Urinary bladder (tissue), 4 donors: Measurements from ENCODE around the gene GPBP1L1. TPM values are rescaled to one million over a fixed set of nuclear protein-coding genes. Genes with fewer than 3 reads are reported as not detected.
A peak's percentile ranks its signal among the peaks of the same experiment; 100 is the strongest.

Experiments
- DNase-seq: peaks from one replicate; pipeline ENCODE4 v3.0.0-alpha.2; 2015; ENCODE audit errors: extremely low spot score
- H3K27ac ChIP-seq: one replicate; pipeline ENCODE4 v1.5.1; 2013; ENCODE audit warnings: low read depth, mild to moderate bottlenecking, moderate library complexity
- H3K36me3 ChIP-seq: one replicate; pipeline ENCODE4 v1.6.1; 2013; ENCODE audit warnings: mild to moderate bottlenecking, moderate library complexity; ENCODE audit not compliant: insufficient read depth
- H3K4me1 ChIP-seq: one replicate; pipeline ENCODE4 v1.6.1; 2013; ENCODE audit warnings: mild to moderate bottlenecking, moderate library complexity; ENCODE audit not compliant: insufficient read depth
- H3K4me3 ChIP-seq: one replicate; pipeline ENCODE4 v1.5.1; 2013; ENCODE audit warnings: low read depth, low read length
- WGBS: extraction: QIAGEN DNeasy Blood & Tissue Kit; methylation state at CpG from one replicate; pipeline ENCODE4 v1.1.7; 2013; 5-methylcytosine and 5-hydroxymethylcytosine counted together
- polyA plus RNA-seq: library from polyadenylated mRNA; stranded (reverse); fragments of 200-250 nt; gene quantifications from one replicate; pipeline ENCODE4 v1.2.3, GENCODE V29; 2013
- total RNA-seq: library from RNA; depleted of rRNA; stranded (reverse); fragments of >200 nt; gene quantifications from one replicate; pipeline ENCODE4 v1.2.3, GENCODE V29; 2014
- donor health status: healthy with polysubstance abuse.
- donor health status: healthy.

Gene GPBP1L1
- total and polyA plus RNA-seq, 2 donors: 55.3 to 120 TPM

DNA sequence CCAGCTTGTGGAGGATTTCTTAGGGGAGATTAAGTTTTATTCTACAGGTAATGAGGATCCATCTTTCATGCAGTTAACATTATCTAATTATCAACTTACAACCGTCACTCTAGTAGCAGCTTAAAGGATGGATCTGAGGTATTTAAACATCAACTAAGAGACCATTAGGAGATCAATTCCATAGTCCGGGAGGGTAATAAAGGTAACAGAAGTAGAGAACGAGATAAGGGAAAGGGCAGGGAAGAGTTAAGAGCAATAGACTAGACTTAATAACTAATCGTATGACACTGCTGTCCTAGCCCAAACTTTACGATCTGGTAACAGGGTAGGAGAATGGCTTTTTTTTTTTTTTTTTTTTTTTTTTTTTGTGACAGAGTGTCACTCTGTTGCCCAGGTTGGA is 43.0 kb downstream of the GPBP1L1 start:
- Histone ChIP-seq H3K4me1 (no peaks in the 10 kb centered on the region), H3K27ac (no peak overlapping the region), H3K4me3 (no peak overlapping the region), H3K36me3 (peaks cover 9% of the 10 kb centered on the region)
- 66% methylated on average over 5 of the region's 5 CpGs for WGBS
- DNase-seq: no peak

DNA sequence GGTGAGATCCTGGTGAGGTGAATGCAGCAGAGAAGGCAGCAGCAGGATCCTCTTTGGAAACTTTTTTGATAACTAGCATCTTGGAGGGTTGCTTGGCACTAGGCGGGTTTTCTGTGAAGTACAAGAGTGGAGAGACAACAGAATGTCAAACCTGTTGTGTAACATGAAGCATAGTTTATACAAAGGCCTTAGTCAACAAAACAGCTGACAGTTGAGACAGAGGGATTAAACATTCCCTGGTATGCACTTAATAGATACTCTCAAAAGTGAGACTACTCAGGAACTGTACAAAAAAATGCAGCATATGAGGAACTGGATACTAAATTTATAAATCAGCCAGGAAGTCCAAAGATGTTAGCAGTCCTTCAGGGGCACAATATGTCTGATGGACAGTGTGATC is 46.0 kb downstream of the GPBP1L1 start:
- peaks cover 10% of the 10 kb centered on the region for H3K36me3 ChIP-seq
- H3K4me1 ChIP-seq: no peaks in the 10 kb centered on the region
- DNase-seq: no peak
- no peak overlapping the region for H3K27ac ChIP-seq
- WGBS: 100% methylated on average over 1 of the region's 1 CpG
- no peak overlapping the region for H3K4me3 ChIP-seq

DNA sequence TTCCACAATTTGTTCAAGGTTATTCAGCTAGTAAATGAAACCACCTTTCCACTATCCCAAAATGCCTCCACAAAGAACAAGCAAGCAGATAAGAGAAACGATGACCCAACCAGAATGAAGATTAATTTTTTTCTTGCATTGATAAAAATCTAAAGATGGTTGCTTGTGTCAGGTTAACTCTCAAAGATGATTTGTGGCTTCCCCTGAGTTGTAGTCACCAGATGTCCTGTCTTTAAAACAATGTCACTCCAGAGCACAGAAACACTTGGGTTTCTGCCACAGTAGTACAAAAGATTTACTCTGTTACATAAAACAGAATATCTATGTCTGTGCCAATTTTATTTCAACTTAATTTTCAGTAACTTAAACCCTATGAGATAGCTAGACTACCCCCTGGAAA is 51.1 kb downstream of the GPBP1L1 start:
- Histone ChIP-seq H3K4me1 (no peaks in the 10 kb centered on the region), H3K36me3 (peaks cover 10% of the 10 kb centered on the region), H3K4me3 (no peak overlapping the region), H3K27ac (no peak overlapping the region)
- DNase-seq: no peak
- 38% methylated on average over 1 of the region's 1 CpG for WGBS

DNA sequence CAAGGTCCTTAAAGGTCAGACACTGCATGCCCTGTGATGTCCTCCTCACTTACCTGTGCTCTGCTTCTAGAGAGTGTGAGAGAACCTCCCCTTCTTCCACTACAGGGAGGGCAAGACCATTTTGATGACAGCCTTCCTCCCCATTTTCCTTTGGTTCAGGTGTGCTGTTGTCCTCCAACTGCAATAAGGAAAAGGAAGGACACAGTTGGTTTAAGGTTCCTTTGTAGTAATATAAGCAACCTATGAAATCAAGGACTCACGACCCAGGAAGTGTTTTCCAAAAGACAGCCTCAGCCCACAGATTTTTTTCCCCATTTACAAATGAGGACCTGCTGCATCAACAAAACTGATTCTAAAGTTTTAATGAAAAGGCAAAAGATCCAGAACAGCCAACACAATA is 55.9 kb downstream of the GPBP1L1 start:
- Histone ChIP-seq H3K4me3 (no peak overlapping the region), H3K4me1 (no peaks in the 10 kb centered on the region), H3K27ac (no peak overlapping the region), H3K36me3 (peaks cover 7% of the 10 kb centered on the region)
- 87% methylated on average over 1 of the region's 1 CpG for WGBS
- no peak for DNase-seq

DNA sequence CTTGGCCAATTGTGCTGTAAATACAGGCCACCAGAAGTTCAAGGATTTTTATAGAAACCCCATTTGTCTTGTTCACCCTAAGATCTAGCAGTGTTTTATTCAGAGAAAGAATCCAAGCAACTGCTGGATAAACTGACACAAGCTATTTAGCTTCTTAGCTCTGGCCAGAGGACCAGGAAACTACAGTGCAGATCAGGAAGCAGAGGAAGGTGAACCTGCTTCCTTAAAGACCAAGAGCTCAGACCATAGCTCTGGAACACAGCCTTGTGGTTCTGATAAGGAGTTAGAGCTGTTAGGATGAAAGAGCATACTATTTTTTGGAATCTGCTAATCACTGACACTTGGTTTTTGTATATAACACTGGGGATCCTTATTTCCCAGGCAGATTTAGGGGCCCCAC is 57.3 kb downstream of the GPBP1L1 start:
- H3K4me1 ChIP-seq: no peaks in the 10 kb centered on the region
- H3K36me3 ChIP-seq: peaks cover 7% of the 10 kb centered on the region
- DNase-seq: no peak
- no peak overlapping the region for H3K4me3 ChIP-seq
- no peak overlapping the region for H3K27ac ChIP-seq

DNA sequence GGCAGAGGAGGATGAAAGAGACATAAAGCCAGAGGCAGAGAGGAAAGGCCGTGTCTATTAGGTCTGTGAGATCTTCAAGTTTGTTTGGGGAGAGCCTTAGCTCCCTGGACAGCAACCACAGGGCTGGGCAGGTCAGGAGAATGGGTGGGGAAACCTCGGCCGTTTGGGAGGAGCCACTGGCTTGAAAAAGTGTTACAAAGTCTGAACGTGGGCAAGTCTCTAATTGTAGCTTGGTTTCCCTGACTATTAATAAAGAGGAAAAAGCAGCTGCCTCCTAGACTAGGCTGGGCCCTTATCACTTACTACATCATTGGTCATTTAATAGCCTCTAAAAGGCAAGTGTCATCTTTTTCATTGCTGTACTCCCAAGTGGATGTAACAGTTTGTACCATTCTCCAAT is 62.4 kb downstream of the GPBP1L1 start, which contains the start of gene CCDC17:
Gene CCDC17, minus strand, starts transcription at position 83 of the 400 bp plus-strand sequence. CDS start 145 bp downstream, outside the sequence.
- 23% methylated on average over 4 of the region's 4 CpGs for WGBS
- no peak within 1 kb of the TSS for H3K27ac ChIP-seq
- no peak for DNase-seq
- H3K4me3 ChIP-seq: peak within 1 kb of the TSS; percentile 12
- H3K36me3 ChIP-seq: no peaks in the 10 kb centered on the region
- H3K4me1 ChIP-seq: no peaks in the 10 kb centered on the region

DNA sequence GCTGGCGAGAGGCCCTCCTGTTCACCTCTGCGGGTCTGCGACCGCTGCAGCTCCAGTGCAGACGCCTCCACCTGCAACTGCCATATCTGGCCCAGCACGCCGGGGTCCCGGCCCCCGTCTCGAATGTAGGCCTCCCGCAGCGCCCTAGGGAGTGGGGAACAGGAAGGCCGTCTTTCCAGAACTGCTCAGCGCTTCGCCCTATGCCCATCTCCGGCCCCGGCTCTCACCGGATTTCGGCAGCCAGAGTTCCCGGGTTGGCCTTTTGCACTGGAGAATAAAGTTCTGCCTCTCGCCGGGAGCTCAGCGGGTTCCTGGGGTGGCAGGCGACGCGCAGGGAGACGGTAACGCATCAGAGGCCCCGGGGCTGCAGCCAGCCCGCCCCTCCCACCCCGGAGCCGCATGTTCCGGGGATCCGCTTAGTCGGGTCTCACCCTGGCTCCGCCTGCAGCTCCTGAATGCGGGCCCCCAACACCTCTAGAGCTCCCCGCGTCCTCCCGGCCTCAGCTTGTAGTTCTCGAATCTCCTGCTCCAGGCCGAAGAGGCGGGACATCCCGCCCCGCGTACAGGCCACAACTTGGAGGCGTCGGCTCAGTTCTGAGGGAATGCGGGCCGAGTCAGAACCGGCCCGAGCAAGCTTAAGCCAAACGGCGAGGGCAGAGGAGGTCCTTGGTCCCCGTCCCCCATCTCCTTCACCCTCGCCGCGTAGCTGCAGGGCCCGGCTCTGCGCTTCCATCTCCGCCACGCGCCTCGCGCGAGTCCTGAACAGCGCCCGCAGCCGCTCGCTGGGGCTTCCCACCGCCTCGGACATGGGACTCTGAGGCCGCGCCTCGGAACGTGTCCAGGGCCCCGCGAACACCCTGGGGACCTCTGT is 63.6 kb downstream of the GPBP1L1 start:
- H3K4me3 ChIP-seq: peak overlapping the region; percentile 12
- H3K27ac ChIP-seq: no peak overlapping the region
- WGBS: 49% methylated on average over 78 of the region's 78 CpGs

DNA sequence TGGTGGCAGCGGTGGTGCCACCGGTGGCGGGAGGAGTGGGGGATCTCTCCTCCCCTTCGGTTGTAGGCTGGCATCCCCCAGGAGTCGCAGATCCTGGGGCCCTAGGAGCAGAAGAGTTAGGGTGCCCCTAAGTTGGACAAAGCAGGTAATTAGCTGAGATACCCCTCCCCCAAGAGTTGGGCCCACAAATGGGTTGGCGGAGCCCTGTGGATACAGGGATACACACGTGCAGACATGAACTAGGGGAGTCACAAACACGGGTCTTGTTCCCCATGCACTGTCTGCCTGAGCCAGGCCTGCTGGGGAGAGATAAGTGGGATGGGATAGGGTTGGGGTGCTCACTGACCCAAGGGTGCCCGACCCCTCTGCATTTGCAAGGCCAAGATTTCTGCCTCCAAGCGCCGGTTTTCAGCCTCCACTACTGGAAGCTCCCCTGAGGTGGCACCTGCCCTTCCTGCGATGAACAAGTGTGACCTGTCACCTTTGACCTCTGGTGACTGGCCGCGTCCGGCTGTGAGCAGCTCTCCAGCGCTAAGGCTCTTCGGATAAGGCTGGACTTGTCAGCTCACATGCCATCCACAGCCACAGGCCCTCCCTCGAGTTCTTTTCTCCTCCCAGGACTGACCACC is 64.3 kb downstream of the GPBP1L1 start:
- Histone ChIP-seq H3K36me3 (peaks cover 2% of the 10 kb centered on the region), H3K4me1 (no peaks in the 10 kb centered on the region), H3K27ac (no peak overlapping the region), H3K4me3 (no peak overlapping the region)
- DNase-seq: no peak
- 65% methylated on average over 18 of the region's 18 CpGs for WGBS

More for the DNA sequence above, 63.6 kb downstream of the GPBP1L1 start:
- DNase-seq: no peak
- peaks cover 2% of the 10 kb centered on the region for H3K36me3 ChIP-seq
- H3K4me1 ChIP-seq: no peaks in the 10 kb centered on the region

DNA sequence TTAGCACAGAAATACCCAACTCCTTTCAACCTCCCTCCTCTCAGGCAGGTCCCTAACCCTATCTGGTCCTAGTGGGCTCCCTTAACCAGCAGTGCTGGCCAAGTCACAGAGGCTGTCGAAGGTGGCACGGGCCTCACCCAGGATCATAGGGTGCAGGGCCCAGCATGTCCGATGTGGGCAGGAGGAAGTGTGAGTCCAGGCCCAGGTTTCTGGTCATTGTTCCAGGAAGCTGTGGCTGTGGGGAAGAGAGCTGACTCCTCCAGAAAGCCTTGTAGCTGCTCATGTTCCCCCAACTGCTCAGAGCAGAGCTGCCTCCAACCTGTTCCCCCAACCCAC is 64.9 kb downstream of the GPBP1L1 start:
- WGBS: 66% methylated on average over 3 of the region's 3 CpGs
- no peak overlapping the region for H3K4me3 ChIP-seq
- peaks cover 2% of the 10 kb centered on the region for H3K36me3 ChIP-seq
- no peak for DNase-seq
- no peaks in the 10 kb centered on the region for H3K4me1 ChIP-seq
- no peak overlapping the region for H3K27ac ChIP-seq

DNA sequence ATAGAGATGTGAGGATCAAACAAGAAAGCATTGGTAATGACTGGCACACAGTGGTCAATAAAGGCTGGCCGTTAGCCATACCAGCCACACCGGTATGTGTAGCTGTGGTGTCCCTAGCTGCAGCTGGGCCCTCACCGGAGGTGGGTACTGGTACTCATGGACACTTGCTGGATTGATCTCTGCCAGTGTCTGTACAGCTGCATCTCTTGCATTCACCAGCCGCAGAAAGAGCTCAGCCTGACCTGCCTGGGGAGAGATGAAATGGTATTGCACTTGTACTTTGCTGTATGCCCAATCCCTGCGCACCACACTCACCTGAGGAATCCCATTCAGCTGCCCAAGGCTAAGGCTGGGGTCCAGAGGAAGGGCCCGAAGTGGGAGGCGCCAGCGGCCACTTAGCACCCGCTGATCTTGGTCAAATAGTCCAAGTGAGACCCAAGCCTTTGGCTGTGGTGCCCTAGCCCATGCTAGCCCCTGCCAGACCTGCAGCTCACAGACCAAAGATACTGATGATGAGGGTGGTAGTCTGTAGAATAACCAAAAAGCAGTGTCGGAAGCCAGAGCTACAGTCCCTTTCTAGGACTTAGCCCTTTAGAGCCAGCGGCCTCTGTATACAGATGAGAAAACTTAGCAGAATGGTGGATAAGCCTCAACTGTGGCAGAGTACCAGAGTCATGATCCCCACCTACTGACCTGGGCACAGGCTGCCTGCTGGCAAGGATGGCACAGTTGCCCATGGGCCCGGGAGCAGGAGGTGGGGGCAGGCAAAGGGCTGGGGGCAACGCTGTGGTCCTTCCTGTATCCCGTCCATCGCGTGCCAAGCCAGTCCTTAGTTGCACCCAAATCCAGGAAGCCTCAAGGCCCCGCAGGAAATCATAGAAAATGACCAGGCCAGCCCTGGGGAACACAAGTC is 65.5 kb downstream of the GPBP1L1 start:
- Histone ChIP-seq H3K4me1 (no peaks in the 10 kb centered on the region), H3K27ac (no peak overlapping the region), H3K4me3 (no peak overlapping the region), H3K36me3 (peaks cover 2% of the 10 kb centered on the region)
- no peak for DNase-seq
- WGBS: 85% methylated on average over 17 of the region's 17 CpGs

DNA sequence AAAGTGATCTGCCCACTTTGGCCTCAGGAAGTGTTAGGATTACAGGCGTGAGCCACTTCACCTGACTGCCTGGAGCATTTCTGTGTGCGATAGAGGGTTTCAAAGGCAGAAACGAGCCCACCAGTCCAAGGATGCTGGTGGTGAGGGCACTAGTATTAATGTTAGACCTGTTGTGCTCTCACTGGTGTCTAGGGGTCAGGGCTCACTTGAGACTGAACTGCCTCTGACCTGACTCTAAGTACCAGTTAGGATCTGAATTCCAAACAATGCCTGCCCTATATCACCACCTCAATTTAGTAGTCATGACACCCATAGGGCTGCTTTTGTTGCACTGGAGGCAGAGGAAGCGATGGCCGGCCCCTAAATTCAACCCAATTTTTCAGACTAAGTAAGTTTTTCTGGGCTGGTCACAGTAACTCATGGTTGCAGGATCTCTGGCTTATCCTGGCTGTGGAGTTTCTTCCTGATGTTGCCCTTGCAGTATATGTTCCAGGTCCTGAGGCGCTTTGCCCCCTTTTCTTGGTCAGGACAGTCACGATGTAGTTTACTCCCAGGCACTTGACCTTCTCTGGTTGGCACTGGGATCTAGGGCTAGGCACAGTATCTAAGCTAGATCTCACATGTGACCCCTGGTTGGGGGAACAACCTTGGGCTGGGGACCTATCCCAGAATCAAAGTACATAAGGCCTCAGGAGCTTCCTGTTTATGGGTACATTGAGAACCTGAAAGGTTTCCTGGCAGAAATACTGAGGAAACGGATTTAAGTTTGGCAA is 67.0 kb downstream of the GPBP1L1 start:
- Histone ChIP-seq H3K4me3 (no peak overlapping the region), H3K27ac (no peak overlapping the region), H3K4me1 (no peaks in the 10 kb centered on the region), H3K36me3 (peaks cover 3% of the 10 kb centered on the region)
- 62% methylated on average over 8 of the region's 8 CpGs for WGBS
- no peak for DNase-seq

DNA sequence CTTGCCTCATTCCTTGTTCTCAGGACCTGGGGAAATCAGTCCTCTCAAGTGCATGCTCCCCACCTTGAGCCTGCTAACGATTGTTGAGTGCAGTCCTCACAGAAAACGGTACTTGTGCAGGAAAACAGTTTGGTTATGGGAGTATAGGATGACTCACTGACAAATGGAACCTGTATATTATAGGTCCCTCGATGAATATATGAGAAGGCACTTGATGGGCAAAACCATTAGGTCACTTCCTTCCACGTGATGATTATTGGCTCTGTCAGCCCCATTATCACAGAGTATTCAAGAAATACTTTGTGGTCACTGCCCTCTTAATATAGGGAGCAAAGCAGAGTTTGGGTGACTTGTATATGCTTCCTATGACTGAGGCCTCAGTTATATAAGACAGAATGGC is 68.7 kb downstream of the GPBP1L1 start:
- no peak overlapping the region for H3K27ac ChIP-seq
- H3K36me3 ChIP-seq: peaks cover 6% of the 10 kb centered on the region
- DNase-seq: no peak
- no peak overlapping the region for H3K4me3 ChIP-seq
- H3K4me1 ChIP-seq: no peaks in the 10 kb centered on the region
- WGBS: 80% methylated on average over 4 of the region's 4 CpGs

DNA sequence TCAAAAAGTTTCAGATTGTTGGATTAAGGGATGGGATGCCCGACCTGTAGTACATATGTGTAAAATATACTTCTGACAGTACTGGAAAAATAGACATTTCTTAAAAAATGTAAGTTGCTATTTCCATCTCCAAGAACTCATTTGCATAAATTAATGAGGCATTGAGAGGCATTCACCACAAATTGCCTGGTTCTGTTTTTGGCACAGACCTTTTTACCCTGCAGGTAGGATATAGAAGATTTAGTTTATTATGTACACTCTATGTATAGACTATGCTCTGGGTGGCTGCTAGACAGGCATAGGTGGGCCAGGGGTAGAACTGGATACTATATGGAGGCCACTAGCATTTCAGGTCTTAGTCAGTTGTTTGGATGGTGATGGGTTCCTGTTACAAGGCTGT is 70.4 kb downstream of the GPBP1L1 start:
- WGBS: 92% methylated on average over 1 of the region's 1 CpG
- Histone ChIP-seq H3K4me3 (no peak overlapping the region), H3K27ac (no peak overlapping the region), H3K4me1 (no peaks in the 10 kb centered on the region), H3K36me3 (peaks cover 6% of the 10 kb centered on the region)
- DNase-seq: no peak
